DMS114 treated with DMSO at 0.1 percent for 48 hours (cell line): ENCODE measurements around the gene DNAAF5.

Experiments
- DNase-seq: peaks from one replicate; lab custom pipeline; 2025; ENCODE audit not compliant: unreplicated experiment; lab: John Stamatoyannopoulos, UW

The DNAAF5 gene

DNA sequence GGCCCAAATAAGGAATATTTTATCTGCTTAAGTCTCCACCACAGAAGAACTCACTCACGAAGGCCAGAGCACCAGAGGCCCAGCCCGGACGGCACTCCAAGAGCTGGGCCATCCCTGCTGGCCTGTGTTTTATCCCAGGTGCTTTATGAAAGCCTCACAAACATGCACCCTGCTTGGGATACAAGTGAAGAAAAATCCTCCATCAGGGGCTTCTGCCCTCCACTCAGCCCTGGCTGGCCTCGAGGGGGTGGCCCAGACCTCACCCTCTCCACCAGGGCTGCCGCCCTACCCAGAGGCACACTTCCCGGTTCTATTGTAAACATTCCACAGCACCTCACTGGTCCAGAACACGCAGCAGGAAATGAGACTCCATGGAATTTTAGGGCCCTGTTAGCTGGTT lies 19.8 kb upstream of the DNAAF5 start:
- no peak for DNase-seq

DNA sequence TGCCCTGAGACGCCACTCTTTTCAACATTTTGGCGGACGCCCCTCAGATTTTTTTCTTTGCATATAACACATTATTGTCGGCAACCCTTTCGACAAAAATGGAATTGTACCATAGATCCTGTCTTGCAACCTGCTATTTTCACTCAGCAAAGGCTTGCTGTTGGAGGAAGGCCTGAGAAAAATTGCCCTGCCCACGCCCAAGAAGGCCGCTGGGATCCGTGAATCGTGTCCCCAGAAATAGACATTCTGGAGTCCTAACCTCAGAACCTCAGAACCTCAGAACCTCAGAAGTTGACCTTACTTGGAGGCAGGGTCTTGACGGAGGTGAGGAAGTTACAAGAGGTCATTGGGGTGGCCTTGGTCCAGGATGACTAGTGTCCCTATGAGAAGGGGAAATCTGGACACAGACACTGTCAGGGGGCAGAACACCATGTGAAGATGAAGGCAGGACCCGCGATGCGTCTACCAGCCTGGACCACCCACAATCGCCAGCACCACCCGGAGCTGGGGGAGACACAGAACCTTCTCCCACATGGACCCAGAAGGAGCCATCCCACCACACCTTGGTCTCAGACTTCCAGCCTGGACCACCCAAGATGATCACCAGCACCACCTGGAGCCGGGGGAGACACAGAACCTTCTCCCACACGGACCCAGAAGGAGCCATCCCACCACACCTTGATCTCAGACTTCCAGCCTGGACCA lies 19.1 kb upstream of the DNAAF5 start:
- no peak for DNase-seq

DNA sequence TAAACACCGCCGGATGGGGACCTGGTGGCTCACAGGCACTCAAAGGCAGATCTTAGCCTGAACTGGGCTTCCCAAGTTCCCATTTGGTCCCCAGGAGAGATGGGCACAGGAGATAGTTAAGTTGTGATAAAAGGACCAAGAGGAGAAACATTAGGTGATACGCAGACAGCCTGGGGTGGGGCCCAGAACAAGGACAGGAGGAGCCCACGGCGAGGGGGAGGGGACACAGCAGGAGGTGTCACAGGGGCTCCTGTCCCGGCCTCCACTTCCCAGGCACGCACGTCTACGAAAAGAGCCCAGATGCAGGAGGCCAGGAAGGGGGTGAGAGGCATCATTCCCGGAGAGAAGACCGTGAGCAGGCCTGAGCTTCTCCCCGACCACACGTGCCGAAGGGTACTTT lies 16.3 kb upstream of the DNAAF5 start:
- no peak for DNase-seq

DNA sequence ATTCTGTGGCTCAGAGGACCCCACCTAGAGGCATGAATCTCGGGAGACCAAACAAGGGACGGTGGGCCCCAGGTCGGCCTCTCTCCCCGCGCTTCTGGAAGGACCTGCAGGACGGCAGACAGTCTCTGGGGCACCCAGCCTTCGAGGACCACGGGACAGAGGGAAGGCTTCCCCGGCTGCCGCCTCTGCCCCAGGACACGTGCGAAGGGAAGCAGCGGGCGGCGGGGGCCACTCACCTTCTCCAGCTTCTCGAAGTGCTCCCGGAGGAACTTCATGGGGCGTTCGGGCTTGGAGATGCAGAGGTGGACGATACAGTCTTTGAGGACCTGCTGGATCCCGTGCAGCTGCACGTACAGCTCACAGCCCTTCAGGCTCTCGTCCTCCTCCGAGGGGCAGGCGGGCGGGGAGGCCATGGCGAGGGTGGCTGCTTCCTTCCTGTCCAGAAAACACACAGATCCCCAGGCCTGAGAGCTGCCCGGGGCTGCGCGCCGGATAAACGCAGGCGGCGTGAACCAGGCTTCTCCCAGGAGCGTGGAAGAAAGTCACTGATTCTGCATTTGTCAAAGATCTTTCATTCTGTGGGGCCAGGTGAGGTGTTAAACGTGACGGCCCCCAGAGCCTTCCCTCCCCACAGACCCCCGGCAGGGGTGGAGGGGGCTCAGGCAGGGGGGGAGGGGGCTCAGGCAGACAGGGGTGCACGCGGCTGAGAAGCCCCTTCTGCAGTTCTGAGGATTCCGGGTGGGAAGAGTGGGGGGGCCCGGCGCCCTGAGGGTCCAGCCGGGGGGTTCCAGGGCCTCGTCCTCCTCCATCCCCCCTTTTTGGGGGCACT lies 15.2 kb upstream of the DNAAF5 start:
- no peak for DNase-seq

DNA sequence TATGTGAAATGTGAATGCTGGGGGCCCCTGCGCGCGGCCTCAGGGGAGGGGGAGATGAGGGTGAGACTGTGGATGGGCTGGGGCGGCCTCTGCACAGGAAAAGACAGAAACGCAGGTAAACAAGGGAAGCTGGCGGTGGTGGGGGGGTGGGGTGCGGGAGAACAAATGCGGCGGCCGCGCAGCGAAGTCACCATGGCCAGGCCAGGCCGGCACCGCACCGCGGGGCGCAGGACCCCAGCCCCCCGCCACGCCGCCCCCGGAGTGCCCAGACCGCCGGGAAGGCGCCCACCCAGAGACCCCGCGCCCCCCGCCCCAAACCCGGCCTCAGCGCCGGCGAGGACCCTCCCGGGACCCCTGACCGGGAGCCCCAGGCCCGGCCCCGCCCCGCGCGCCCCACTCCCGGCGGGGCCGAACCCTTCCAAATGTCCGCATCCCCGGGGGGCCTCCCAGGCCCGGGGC lies 14.5 kb upstream of the DNAAF5 start:
- DNase-seq = no peak

DNA sequence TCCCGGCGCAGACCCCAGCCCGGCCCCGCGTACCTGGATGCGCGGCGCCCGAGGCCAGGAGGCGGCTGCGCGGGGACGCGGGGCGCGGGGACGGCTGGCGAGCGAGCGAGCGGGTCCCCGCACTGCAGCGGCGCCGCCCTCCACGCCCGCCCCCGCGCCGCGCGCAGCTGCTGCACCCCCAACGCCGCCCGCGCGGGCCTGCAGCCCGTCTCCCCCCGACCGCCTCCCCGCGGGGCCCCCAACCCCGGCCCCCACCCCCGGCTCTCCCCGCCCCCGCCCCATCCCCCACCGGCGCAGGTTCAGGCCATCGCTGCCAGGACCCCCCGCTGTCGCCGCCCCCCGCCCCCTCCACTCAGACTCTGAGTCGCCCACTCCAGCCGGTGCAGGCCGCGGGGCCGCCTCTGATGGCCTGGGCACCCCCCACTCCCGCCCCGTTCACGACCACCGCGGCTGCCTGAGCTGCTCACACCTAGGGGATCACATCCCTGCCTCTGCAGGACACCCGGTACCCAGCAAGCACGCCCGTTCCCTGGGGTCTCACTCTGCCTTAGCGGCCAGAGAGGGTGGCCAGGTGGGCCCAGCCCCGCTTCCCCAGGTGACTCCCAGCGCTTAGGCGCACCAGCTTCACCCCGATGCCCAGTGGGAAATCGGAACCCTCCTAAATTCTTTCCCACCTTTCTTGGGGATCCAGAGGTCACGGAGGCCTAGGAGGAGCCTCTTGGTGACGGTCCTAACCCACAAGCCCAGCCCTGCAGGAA lies 13.9 kb upstream of the DNAAF5 start:
- no peak for DNase-seq

DNA sequence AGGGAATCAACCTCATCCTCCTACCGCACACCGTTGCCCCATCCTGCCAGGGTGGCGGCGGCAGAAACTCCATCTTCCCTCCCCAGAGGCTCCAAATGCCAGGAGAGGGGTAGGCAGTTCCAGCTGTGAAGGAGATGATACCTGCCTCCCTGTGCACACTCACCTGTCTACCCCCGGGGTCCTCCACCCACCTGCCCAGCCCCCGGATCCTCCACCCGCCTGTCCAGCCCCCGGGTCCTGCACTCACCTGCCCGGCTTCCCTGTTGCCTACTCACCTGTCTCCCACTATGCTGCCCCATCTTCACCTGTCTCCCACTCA lies 13.4 kb upstream of the DNAAF5 start:
- DNase-seq = no peak

DNA sequence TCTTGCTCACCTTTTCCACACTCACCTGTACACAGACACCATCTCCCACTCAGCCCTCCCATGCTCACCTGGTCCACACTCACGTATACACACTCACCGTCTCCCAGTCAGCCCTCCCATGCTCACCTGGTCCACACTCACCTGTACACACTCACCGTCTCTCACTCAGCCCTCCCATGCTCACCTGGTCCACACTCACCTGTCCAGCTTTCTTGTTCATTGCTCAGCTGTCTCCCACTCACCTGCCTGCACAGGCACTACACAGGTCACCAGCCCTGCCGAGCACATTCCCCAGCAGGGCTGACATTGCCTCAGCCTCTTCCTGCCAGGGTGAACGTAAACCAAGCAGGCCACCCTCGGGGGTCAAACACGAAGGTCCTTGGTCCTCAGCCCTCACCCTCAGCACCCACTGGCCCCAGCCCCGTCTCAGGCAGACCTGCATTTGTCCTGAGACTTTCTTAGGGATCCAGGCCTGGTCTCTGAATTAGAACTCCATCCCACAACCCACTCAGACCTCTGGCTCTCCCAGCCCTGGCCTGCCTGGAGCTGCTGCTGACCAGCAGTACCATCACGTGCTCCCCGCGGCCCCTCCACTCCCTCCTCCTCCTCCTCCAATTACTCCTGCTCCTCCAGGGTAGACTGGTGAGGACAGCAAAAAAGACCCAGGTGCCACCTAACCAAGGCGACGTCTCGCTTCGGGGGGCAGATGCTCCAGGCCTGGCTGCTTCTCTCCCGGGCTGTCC lies 12.8 kb upstream of the DNAAF5 start:
- DNase-seq = no peak

DNA sequence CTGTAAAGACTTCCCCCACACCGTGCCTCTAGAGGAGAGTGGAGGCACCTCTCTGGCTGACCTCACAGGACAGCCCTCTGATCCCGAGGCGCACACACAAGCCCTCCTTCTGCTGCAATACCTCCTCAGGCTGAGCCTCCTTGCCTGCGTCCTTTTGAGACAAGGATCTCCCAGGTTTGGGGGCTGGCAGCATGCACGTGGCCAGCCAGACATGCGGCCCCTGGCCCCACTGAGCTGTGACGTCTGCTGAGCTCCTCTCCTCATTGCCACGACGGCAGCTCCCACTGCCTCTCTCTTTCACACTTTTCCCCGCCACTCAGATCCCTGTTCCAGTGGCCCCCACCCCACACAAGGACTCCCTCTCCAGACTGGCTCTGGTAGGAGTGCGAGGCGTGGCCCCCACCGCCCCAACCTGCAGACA lies 12.2 kb upstream of the DNAAF5 start:
- no peak for DNase-seq

DNA sequence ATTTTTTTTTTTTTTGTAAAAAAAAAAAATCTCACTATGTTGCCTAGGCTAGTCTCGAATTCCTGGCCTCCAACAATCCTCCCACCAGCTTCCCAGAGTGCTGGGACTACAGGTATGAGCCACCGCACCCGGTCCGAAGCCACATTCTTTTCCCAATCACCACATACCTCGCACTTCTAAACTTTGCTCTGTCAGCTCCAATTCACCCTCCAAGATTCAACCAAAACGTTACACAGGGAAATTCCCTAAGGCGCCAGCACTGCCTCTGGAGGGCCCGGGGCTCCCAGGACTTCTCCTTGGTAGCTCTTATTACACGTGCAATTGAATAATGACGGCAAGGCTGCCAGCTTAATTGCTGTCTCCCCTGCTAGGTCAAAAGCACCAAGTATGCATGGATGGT lies 10.3 kb upstream of the DNAAF5 start:
- DNase-seq = no peak

DNA sequence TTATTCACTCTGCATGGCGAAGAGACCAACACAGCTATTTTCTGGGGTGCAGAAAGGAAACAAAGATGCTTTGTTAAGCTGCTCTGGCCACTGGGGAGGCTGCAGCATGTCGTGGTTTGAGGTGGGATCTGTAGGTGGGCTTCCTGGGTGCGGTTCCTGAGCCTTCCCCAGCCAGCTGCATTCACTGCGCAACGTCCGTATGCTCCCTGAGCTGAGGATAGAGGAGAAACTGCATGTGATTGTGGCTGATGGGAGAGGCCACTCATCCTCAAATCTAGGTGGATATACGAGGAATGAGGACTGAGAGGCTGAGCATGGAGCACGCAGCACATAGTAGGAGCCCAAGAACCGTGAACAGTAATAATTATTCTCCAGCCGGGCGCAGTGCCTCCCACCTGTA lies 9.9 kb upstream of the DNAAF5 start:
- no peak for DNase-seq

DNA sequence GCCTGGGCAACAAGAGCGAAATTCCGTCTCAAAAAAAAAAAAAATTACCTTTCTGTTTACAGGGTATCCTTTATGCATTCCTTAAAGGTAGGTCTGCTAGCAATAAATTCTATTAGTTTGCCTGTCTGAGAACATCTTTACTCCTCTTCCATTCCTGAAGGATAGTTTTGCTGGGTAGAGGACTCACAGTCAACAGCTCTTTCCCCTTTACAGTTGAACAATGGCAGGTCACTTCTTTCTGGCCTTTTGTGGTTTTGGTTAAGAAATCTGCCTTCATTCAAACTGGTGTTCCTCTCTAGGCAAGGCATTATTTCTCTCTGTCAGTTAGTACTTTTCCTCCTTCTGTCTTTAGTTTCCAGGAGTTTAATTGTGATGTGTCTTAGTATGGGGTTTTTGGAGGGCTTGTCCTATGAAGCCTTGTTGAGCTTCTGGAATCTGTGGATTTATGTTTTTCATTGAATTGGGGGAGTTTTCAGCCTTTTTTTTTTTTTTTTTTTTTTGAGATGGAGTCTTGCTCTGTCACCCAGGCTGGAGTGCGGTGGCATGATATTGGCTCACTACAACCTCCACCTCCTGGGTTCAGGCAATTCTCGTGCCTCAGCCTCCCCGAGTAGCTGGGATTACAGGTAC lies 4.8 kb upstream of the DNAAF5 start:
- DNase-seq = no peak

DNA sequence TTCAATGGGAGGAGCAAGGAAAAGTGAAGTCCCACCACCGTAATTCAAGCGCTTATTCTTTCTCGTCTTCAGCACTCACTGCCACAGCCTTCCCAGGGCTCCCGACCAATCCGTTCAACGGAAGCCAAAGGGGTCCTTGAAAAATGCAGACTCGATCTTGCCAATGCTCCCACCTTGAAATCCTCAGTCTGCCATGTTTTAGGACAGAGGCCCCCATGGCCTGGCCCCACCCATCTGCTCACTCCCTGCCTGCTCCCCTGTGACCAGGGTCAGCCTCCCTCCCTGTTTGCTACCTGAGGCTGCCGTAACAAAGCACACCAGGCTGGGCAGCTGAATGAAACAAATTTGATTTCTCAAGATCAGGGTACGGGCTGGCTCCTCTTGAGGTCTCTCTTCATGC lies 3.0 kb upstream of the DNAAF5 start:
- DNase-seq = no peak

DNA sequence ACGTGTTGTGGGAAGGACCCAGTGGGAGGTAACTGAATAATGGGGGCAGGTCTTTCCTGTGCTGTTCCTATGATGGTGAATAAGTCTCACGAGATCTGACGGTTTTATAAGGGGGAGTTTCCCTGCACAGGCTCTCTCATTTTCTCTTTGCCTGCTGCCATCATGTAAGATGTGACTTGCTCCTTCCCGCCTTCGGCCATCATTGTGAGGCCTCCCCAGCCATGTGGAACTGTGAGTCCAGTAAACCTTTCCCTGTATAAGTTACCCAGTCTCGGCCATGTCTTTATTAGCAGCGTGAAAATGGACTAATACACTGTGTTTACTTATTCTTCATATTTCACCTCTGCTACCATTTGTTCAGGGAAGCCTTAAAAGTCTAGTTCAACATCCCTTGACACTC lies 2.2 kb upstream of the DNAAF5 start:
- no peak for DNase-seq

DNA sequence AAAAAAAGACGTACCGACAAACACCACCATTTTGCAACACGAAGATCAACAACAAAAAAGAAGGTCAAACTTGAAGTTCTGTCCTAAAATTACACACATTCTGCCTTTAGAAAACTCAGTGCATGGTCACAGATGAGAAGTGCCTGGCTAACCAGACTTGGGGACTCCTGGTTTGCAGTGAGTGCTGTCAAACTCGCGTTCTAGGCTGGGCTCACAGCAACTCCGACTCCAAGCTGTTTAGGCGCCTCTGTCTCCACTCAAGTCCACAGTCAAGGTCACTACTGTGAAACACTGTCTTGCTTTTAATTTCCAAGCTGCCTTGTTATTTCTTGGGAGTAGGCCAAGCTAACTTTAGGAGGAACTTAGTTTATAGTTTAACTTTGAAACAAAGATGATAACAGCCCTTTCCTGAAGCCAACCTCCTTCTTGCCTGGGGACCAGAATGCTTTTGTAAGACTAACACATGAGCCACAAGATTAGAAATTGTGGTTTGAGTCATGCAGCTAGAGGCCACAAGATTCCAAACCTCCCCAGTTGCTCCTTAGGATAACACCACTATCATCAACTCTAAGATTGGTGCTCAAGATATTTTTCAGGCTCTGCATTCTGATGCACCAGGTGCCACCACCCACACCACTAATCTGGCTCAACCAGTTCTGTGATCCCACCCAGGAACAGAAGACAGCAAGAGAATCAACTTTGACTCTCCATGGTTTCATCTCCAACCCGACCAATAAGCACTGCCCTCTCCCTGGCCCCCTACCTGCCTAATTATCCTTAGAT lies 1.1 kb upstream of the DNAAF5 start:
- DNase-seq = no peak

DNA sequence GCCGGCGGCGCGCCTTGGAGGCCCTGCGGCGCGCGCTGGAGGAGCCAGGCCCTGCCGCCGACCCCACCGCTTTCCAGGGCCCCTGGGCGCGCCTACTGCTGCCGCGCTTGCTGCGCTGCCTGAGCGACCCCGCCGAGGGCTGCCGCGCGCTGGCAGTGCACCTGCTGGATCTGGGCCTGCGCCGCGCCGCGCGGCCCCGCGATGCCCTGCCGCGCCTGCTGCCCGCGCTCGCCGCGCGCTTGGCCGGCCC lies 280 bp downstream of the DNAAF5 start:
- DNase-seq = no peak

DNA sequence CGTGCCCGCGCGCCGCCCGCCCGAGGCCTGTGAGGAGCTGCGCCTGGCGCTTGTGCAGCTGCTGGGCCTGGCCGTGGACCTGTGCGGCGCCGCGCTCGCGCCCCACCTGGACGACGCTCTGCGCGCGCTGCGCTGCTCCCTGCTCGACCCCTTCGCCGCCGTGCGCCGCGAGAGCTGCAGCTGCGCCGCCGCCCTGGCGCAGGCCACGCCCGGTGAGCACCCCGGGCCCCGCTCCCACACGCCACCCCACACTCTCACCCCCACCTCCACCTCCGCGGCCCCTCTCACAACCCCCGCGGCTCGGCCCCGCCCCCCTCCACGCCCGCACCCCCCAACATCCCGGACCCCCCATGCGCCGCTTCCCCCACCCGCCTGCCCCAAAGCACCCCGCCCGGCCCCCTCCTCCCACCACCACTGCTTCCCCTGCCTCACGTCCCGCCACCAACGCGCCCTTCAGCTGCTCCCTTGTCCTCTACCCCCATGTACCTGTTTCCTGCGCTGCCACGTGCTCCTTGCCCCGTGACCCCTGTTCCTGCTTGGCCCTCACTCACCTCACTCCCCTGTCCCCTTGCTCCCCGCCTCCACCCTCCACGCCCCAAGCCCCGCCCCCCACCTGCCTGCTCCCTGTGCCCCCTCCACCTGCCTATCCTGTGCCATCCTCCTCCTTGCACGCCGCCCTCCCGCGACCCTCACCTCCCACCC lies 756 bp downstream of the DNAAF5 start, which contains the start of gene PRKAR1B:
PRKAR1B (minus strand) TSS at position 178 of the 702 bp plus-strand sequence. CDS start 15,776 bp downstream, outside the sequence.
- no peak for DNase-seq

DNA sequence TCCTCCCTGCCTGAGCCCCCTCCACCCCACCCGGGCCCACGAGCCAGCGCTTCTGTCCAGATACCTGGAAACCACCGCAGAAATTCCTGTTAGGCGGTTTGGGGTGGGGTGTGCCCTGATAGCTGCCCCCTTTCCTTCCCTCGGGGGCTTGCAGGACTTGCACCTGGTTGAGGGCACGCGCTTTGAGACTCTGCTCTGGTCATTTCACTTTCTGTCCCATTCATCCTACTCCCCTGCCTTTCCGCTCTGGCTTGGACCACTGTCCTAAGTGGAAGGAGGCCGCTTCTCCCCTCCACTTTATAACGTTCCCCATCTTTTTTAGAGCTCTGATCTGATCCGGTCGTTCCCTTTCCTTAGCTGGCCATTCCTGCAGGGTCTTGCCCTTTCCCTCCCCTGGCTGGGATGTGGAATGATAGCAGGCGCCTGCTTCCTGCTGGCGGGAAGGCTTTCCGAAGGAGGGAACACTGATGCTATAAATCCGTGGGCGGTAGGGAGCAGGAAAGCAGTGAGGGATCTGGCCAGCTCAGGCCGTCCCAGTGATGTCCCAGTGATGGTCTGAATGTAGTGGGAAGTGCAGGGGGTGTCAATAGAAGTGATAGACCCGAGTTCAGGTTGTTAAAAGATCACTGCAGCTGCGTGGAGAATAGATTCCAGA lies 1.4 kb downstream of the DNAAF5 start:
- no peak for DNase-seq

DNA sequence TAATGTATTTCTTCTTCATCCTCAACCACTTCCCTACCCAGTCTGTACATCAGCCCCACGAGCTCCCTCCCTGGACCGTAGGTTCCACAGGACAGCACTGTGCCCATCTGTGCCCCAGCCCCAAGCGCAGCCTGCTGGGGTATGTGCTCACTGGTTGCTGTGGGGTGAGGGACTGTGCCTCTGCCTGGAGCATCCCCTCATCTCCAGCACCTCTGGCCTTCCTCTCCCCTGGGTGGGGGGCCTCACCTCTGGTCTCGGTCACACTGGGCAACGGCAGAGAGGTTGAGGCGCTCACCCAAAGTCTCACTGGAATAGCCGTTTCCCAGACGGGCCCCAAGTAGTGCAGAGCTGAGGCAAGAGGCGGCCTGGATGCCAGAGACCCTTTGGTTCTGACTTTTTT lies 2.1 kb downstream of the DNAAF5 start:
- no peak for DNase-seq
